GM12801 (cell line): ENCODE data around the gene HS3ST5.

Source experiments
- TF ChIP-seq, protein P1 (sequence below): IDR thresholded peaks from one replicate; pipeline ENCODE4 v1.5.1; 2011; ENCODE audit warnings: control low read depth; ENCODE audit not compliant: insufficient read length; ENCODE audit errors: extremely low read depth

HS3ST5 gene

DNA sequence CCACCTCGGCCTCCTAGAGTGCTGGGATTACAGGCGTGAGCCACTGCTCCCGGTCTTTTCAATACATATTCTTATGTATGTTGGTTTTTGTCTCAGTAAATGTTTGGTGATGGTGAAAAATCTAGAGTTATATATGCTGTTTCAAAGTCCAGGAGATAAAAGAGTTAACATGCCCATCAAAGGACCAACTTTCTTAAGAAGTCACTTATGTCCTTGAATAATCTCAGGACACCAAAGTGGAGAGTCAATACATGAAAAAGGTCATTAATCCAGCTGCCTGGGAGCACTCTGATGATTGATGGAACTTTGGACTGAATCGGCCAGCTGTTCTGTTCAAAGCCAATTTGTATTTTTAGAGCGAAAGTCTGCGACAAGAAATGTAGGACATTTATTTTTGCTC lies 312.1 kb downstream of the HS3ST5 start:
- TF ChIP-seq, protein P1, sequence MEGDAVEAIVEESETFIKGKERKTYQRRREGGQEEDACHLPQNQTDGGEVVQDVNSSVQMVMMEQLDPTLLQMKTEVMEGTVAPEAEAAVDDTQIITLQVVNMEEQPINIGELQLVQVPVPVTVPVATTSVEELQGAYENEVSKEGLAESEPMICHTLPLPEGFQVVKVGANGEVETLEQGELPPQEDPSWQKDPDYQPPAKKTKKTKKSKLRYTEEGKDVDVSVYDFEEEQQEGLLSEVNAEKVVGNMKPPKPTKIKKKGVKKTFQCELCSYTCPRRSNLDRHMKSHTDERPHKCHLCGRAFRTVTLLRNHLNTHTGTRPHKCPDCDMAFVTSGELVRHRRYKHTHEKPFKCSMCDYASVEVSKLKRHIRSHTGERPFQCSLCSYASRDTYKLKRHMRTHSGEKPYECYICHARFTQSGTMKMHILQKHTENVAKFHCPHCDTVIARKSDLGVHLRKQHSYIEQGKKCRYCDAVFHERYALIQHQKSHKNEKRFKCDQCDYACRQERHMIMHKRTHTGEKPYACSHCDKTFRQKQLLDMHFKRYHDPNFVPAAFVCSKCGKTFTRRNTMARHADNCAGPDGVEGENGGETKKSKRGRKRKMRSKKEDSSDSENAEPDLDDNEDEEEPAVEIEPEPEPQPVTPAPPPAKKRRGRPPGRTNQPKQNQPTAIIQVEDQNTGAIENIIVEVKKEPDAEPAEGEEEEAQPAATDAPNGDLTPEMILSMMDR: no peak

DNA sequence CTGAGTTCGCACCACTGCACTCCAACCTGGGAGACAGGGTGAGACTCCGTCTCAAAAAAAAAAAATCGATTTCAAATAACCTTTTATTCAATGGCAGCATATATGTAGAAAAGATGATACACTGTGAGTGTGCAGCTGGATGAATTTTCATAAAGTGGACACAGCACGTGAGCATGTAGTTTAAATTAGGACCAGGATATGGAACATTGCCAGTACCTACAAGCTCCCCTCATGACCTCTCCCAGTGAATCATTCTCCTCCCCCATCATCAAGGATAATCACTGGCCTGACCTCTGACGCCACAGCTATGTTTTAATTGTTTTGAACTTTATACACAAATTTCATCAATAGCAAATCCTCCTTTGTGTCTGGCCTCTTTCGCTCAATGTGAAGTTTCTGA lies 318.1 kb downstream of the HS3ST5 start:
- TF ChIP-seq, protein P1: no peak

GRCh38 chr6:114020196-114020595 lies 322.6 kb downstream of the HS3ST5 start:
- TF ChIP-seq, protein P1: no peak

GRCh38 chr6:114010540-114010939 lies 332.3 kb downstream of the HS3ST5 start:
- TF ChIP-seq, protein P1: no peak

DNA sequence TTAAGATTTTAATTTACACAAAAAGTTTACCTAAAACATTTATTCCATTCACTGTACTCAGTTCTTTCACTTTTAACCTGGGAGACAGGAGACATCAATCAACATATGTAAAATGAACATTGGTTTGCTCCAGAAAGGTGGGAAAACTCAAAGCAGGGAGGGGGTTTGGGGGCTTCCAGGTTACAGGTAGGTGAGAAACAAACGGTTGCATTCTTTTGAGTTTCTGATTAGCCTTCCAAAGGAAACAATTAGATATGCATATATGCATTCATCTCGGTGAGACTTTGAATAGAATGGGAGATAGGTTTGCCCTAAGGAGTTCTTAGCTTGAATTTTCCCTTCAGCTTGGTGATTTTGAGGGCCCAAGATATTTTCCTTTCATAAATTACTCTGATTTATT lies 333.6 kb downstream of the HS3ST5 start:
- TF ChIP-seq, protein P1: no peak

- TF ChIP-seq, protein P1: no peak
Measured at GRCh38 chr6:114008331-114008730, 334.5 kb downstream of the HS3ST5 start.

GRCh38 chr6:114007516-114007915 lies 335.3 kb downstream of the HS3ST5 start:
- TF ChIP-seq, protein P1: no peak
